ENCODE data around the gene SLC16A10.

SLC16A10 gene

DNA sequence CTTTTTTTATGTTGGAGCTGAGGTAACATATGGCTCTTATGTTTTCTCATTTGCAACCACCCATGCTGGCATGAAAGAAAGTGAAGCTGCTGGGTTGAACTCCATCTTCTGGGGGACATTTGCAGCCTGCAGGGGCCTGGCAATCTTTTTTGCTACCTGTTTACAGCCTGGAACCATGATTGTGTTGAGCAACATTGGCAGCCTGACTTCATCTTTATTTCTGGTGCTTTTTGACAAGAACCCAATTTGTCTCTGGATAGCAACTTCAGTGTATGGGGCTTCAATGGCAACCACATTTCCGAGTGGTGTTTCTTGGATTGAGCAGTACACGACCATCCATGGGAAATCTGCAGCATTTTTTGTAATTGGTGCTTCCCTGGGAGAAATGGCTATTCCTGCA, 179.0 kb downstream of the SLC16A10 start:
- DNase-seq, result no peak

GRCh38 chr6:111267764-111268333, 180.5 kb downstream of the SLC16A10 start:
- DNase-seq, result no peak

DNA sequence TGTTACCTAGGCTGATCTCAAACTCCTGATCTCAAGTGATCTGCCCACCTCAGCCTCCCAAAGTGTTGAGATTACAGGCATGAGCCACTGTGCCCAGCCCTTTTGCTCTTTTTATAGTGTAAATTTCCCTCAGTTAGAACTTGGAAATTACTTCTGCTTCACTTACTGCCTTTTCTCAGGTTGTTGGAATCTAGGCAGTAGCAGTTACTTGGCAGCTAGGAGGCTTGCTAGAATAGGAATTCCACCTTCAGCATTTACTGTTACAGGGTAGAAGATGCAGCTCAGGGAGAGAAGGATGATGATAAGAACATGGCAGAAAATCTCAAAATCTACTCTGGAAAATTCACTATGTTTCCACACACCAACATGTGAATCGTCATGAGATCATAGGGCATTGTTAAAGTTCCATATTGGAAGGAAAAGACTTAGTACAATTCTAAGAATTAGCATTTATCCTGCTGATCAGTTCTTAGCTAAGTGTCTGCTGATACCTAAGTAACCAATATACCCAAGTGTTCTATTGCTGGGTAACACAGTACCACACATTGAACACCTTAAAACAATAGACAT, 182.2 kb downstream of the SLC16A10 start:
- no peak for DNase-seq

DNA sequence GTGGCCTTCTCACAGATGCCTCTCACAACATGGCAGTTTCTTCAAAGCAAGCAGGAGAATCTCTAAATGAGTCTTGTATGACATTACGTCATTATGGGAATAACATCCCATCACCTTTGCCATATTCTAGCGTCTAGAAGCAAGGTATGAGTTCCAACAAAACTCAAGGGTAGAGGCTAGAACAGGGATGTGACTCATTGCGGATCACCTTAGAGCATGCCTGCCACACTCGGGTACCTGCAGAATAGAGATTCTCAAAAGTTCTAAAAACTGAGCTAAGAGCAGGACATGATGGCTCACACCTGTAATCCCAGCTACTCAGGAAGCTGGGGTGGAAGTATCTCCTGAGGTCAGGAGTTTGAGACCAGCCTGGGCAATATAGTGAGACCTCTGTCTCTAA, 182.8 kb downstream of the SLC16A10 start:
- no peak for DNase-seq

- DNase-seq, result no peak
Measured at GRCh38 chr6:111274593-111275217, 187.4 kb downstream of the SLC16A10 start.

GRCh38 chr6:111276335-111276734, 189.0 kb downstream of the SLC16A10 start:
- DNase-seq, result no peak

DNA sequence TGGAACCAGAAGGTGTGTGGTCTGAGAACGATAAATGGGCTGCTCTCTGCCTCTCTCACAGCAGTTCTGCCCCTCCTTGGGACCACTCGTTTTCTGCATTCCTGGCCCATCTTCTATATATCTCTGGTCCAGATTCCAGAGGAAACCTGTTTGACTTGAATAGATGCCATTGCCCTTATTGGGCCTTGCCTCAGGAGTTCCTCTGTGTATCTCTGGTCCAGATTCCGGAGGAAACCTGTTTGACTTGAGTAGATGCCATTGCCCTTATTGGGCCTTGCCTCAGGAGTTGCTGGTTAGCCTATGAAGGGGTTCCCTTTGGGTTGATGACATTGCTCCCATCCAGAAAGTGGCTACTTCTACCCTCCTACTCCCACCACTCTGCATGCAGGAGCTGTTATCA, 189.4 kb downstream of the SLC16A10 start:
- no peak for DNase-seq

DNA sequence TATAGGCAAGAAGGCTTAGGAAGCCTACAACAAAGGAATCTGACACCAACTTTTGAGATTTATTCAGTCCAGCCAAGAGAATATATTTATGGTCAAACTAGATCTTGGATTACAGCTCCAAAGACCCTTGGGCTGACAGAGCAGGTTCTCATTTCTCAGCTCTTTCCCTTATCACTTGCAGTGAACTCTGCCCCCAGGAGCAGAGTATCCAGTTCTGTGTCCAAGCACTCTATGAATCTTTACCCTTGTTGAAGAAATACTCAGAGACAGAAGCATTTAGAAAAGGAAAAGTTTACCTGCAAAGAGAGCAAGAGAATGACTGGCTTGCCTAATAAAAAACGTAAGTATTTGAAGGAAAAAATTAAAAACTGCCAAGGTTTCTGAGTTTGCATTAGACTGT, 190.5 kb downstream of the SLC16A10 start:
- DNase-seq, result no peak

DNA sequence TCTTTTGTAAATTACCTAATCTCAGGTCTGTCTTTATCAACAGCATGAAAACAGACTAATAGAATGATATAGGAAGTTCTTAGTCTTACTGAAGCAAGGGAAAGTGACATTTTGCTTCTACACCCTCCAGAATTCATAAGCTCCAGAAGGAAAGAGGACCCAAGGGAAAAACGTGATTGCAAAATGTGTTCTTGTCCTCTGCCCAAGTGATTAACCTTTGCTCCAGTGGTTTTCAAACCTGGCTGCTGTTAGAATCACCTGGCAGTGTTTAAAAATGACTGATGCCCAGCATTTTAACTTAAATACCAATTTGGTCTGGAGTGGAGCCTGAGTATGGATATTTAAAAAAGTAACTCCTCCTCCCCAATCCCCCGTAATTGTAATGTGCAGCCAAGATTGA, 191.4 kb downstream of the SLC16A10 start:
- no peak for DNase-seq

GRCh38 chr6:111280445-111280955, 193.2 kb downstream of the SLC16A10 start:
- no peak for DNase-seq

Data from stimulated activated naive CD4-positive, alpha-beta T cell treated with Interleukin-2 at 50 U/mL for 16 hours (primary cell).